DOHH2 (cell line): ENCODE measurements around the gene WDR33.
"Not testable (repeated sequence)": the region's sequence is repeated elsewhere in the genome, so short reads cannot be mapped to it uniquely, and the experiment has no call there.

ENCODE experiments used
- H3F3A ChIP-seq: fragments of 200-600 bp; sonication (generic), shearing (Covaris generic); 2 replicates; pipeline ENCODE4 v1.6.0; 2016; ENCODE audit warnings: antibody characterized with exemption, mild to moderate bottlenecking; ENCODE audit not compliant: control insufficient read depth, insufficient read depth
- H3K27ac ChIP-seq: fragments of 200-600 bp; sonication (generic); 2 replicates; pipeline ENCODE4 v1.5.1; 2014; ENCODE audit warnings: low read depth, mild to moderate bottlenecking, low read length, moderate library complexity
- H3K27me3 ChIP-seq: fragments of 200-600 bp; sonication (generic); 2 replicates; pipeline ENCODE4 v1.6.1; 2014; ENCODE audit warnings: mild to moderate bottlenecking, low read length, mixed read lengths; ENCODE audit not compliant: control insufficient read depth
- H3K36me3 ChIP-seq: fragments of 200-600 bp; sonication (generic); 2 replicates; pipeline ENCODE4 v1.6.1; 2014; ENCODE audit warnings: mild to moderate bottlenecking, low read length, moderate library complexity, mixed read lengths; ENCODE audit not compliant: control insufficient read depth
- H3K4me1 ChIP-seq: fragments of 200-600 bp; sonication (generic); 2 replicates; pipeline ENCODE4 v1.6.1; 2014; ENCODE audit warnings: mild to moderate bottlenecking, low read length, mixed read lengths; ENCODE audit not compliant: control insufficient read depth
- H3K4me2 ChIP-seq: fragments of 200-600 bp; sonication (generic); 2 replicates; pipeline ENCODE4 v1.6.0; 2014; ENCODE audit warnings: mild to moderate bottlenecking, low read length, moderate library complexity
- H3K4me3 ChIP-seq: fragments of 200-600 bp; sonication (generic); 2 replicates; pipeline ENCODE4 v1.5.1; 2014; ENCODE audit warnings: mild to moderate bottlenecking, low read length, mixed read lengths
- H3K79me2 ChIP-seq: fragments of 200-600 bp; sonication (generic); 2 replicates; pipeline ENCODE4 v1.6.1; 2014; ENCODE audit warnings: mild to moderate bottlenecking, low read length, mixed read lengths; ENCODE audit not compliant: control insufficient read depth
- H3K9me2 ChIP-seq: fragments of 200-600 bp; sonication (generic); replicated peaks from 2 replicates; pipeline ENCODE4 v1.6.1; 2014; ENCODE audit warnings: mild to moderate bottlenecking, low read length, mixed read lengths; ENCODE audit not compliant: control insufficient read depth
- H3K9me3 ChIP-seq: fragments of 200-600 bp; sonication (generic); 2 replicates; pipeline ENCODE4 v1.6.1; 2014; ENCODE audit warnings: antibody characterized with exemption, low read length, mixed read lengths; ENCODE audit not compliant: control insufficient read depth, insufficient read depth
- H4K20me1 ChIP-seq: fragments of 200-600 bp; sonication (generic); 2 replicates; pipeline ENCODE4 v1.6.0; 2014; ENCODE audit warnings: low read depth, mild to moderate bottlenecking, antibody characterized with exemption, low read length, moderate library complexity; ENCODE audit not compliant: control insufficient read depth, insufficient read depth
- EZH2phosphoT487 ChIP-seq: fragments of 200-600 bp; sonication (generic); IDR thresholded peaks from 2 replicates; pipeline ENCODE4 v1.6.1; 2017; ENCODE audit warnings: borderline replicate concordance, mild to moderate bottlenecking, antibody characterized with exemption, low read length, moderate library complexity, mixed read lengths
- TF ChIP-seq, protein P1 (sequence below): fragments of 200-600 bp; sonication (generic); IDR thresholded peaks from one replicate; pipeline ENCODE4 v1.5.1; 2014; ENCODE audit warnings: antibody characterized with exemption, mild to moderate bottlenecking, low read depth, low read length; ENCODE audit not compliant: poor library complexity, severe bottlenecking

Gene WDR33

DNA sequence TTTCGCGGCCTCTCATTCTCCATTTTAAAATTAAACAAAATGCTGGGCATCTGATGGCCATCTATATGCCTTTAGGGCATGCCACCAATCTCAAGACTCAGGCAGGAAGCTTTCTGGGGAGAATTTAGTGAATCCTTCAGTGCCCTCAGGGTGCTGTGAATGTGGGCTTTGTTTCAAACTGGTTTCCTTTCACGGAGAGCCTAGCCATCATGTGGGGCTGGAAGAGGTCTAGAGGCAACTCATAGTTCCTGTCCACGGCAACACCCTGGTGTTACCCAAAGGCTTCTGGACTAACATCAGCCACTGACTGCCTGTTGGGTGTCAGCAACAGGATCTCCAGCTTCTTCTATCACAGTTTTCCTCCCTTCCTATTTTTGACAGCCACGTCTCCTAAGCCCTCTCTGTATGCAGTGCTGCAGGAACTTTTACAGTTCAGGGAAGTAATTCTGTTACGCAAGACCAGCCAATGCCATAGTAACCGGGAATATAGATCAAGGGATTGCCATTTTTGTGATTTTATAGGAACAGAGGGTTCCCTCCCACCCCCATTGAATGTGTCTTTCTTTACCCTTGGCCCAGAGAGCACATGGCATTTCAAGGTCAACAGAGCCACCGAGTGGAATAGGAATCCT, 7.9 kb upstream of the WDR33 start:
- TF ChIP-seq EZH2phosphoT487 = no peak
- TF ChIP-seq, protein P1, sequence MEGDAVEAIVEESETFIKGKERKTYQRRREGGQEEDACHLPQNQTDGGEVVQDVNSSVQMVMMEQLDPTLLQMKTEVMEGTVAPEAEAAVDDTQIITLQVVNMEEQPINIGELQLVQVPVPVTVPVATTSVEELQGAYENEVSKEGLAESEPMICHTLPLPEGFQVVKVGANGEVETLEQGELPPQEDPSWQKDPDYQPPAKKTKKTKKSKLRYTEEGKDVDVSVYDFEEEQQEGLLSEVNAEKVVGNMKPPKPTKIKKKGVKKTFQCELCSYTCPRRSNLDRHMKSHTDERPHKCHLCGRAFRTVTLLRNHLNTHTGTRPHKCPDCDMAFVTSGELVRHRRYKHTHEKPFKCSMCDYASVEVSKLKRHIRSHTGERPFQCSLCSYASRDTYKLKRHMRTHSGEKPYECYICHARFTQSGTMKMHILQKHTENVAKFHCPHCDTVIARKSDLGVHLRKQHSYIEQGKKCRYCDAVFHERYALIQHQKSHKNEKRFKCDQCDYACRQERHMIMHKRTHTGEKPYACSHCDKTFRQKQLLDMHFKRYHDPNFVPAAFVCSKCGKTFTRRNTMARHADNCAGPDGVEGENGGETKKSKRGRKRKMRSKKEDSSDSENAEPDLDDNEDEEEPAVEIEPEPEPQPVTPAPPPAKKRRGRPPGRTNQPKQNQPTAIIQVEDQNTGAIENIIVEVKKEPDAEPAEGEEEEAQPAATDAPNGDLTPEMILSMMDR = no peak
- Histone ChIP-seq H3K4me2 (no peak overlapping the region), H3K79me2 (no peaks in the 10 kb centered on the region), H4K20me1 (no peaks in the 10 kb centered on the region), H3K27ac (no peak overlapping the region), H3K4me1 (peaks cover 15% of the 10 kb centered on the region; the same call in 1 of the 2 replicates), H3K36me3 (no peaks in the 10 kb centered on the region), H3K27me3 (no peaks in the 10 kb centered on the region), H3F3A (no peaks in the 10 kb centered on the region), H3K4me3 (no peak overlapping the region), H3K9me2 (no peaks in the 10 kb centered on the region), H3K9me3 (peaks cover 35% of the 10 kb centered on the region)

DNA sequence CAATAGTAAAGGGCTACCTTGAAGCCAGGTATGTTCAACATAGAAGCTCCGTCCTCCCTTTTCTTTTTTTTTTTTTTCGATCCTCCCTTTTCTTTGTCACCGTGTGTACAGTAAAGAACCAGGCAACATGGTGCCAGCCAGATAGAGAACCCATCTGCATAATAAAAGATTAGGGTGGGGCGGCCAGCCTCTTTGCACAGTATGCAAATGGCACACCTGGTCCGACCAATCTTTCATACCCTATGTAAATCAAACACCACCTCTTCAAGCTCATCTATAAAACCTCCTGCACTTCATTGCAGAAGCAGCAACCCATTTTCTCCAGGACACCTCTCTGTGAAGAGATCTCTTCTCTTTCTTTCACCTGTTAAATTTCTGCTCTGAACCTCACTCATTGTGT, 7.3 kb upstream of the WDR33 start:
- Histone ChIP-seq H3K9me2 (no peaks in the 10 kb centered on the region), H3K27me3 (no peaks in the 10 kb centered on the region), H3K36me3 (no peaks in the 10 kb centered on the region), H3K4me2 (no peak overlapping the region), H3K27ac (no peak overlapping the region), H3K4me1 (peaks cover 12% of the 10 kb centered on the region; the same call in 1 of the 2 replicates), H4K20me1 (no peaks in the 10 kb centered on the region), H3K79me2 (no peaks in the 10 kb centered on the region), H3K4me3 (no peak overlapping the region), H3K9me3 (peaks cover 35% of the 10 kb centered on the region), H3F3A (no peaks in the 10 kb centered on the region)
- TF ChIP-seq, protein P1 = no peak
- no peak for TF ChIP-seq EZH2phosphoT487

DNA sequence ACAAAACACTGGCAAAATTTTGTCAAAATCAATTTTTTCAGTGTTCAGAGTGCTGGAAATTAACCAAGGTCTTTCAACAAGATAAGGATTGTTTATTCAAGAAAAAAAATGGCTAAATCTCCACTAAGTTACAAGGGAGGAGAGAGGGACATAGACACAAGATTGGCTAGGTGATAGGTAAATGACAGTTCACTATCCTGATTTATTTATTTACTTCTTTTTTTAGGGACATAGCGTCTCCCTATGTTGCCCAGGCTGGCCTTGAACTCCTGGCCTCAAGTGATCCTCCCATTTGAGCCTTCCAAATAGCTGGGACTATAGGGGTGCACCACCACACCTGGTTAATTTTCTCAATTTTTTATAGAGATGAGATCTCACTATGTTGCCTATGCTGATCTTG, 3.7 kb upstream of the WDR33 start:
- no peak overlapping the region for H3K4me2 ChIP-seq
- H3K4me1 ChIP-seq = peaks cover 27% of the 10 kb centered on the region

DNA sequence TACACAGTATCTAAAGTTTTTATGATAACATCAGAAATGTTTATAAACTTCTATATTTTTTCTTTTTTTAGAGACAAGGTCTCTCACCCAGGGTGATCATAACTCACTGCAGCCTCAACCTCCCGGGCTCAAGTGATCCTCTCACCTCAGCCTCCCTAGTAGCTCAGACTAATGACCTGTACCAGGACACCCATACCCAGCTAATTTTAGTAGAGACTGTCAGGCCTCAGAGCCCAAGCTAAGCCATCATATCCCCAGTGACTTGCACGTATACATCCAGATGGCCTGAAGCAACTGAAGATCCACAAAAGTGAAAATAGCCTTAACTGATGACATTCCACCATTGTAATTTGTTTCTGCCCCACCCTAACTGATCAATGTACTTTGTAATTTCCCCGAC, 1.5 kb upstream of the WDR33 start:
- H3K4me3 ChIP-seq, H3K27me3 ChIP-seq, H3K9me2 ChIP-seq, H3F3A ChIP-seq, H3K27ac ChIP-seq, H3K9me3 ChIP-seq: not testable (repeated sequence)
- Histone ChIP-seq H3K4me2 (peak overlapping the region; percentile 67), H4K20me1 (peaks cover 25% of the 10 kb centered on the region; the same call in 1 of the 2 replicates), H3K36me3 (peaks cover 32% of the 10 kb centered on the region), H3K79me2 (peaks cover 46% of the 10 kb centered on the region), H3K4me1 (peaks cover 46% of the 10 kb centered on the region)

More for the DNA sequence above, 3.7 kb upstream of the WDR33 start:
- H3K79me2 ChIP-seq = peaks cover 24% of the 10 kb centered on the region
- H3K9me3 ChIP-seq = peaks cover 12% of the 10 kb centered on the region
- no peaks in the 10 kb centered on the region for H3F3A ChIP-seq
- no peak overlapping the region for H3K27ac ChIP-seq
- H4K20me1 ChIP-seq = peaks cover 6% of the 10 kb centered on the region; the same call in 1 of the 2 replicates
- no peak overlapping the region for H3K4me3 ChIP-seq
- peaks cover 12% of the 10 kb centered on the region for H3K36me3 ChIP-seq
- H3K27me3 ChIP-seq = no peaks in the 10 kb centered on the region
- no peaks in the 10 kb centered on the region for H3K9me2 ChIP-seq
- TF ChIP-seq, protein P1 = no peak
- no peak for TF ChIP-seq EZH2phosphoT487
